ES-I3 (cell line): ENCODE measurements around the gene ATP2C2.
"Not testable (repeated sequence)": the region's sequence is repeated elsewhere in the genome, so short reads cannot be mapped to it uniquely, and the experiment has no call there.

Experiments used
- H3K36me3 ChIP-seq: 2 replicates; pipeline ENCODE4 v1.6.1; 2013; ENCODE audit warnings: mild to moderate bottlenecking, low read length, control low read depth, moderate library complexity; ENCODE audit not compliant: insufficient read depth
- H3K4me1 ChIP-seq: 2 replicates; pipeline ENCODE4 v1.6.1; 2013; ENCODE audit warnings: mild to moderate bottlenecking, control low read depth, low read length; ENCODE audit not compliant: insufficient read depth
- H3K9ac ChIP-seq: 2 replicates; pipeline ENCODE4 v1.6.1; 2013; ENCODE audit warnings: low read depth, mild to moderate bottlenecking, low read length, moderate library complexity
- H3K9me3 ChIP-seq: 2 replicates; pipeline ENCODE4 v1.6.1; 2013; ENCODE audit warnings: mild to moderate bottlenecking, low read length, moderate library complexity; ENCODE audit not compliant: control insufficient read depth, insufficient read depth

Gene ATP2C2

GRCh38 chr16:84382396-84382795, 14.1 kb downstream of the ATP2C2 start:
- H3K9me3 ChIP-seq = no peaks in the 10 kb centered on the region
- no peak overlapping the region for H3K9ac ChIP-seq
- peaks cover 8% of the 10 kb centered on the region; the same call in 1 of the 2 replicates for H3K4me1 ChIP-seq
- no peaks in the 10 kb centered on the region for H3K36me3 ChIP-seq

- H3K4me1 ChIP-seq = peaks cover 8% of the 10 kb centered on the region; the same call in 1 of the 2 replicates
These were observed 14.8 kb downstream of the ATP2C2 start for GRCh38 chr16:84383106-84383505.

GRCh38 chr16:84386047-84386446, 17.7 kb downstream of the ATP2C2 start:
- Histone ChIP-seq H3K9me3 (no peaks in the 10 kb centered on the region), H3K9ac (no peak overlapping the region), H3K36me3 (no peaks in the 10 kb centered on the region), H3K4me1 (no peaks in the 10 kb centered on the region)

More at GRCh38 chr16:84383106-84383505, 14.8 kb downstream of the ATP2C2 start:
- Histone ChIP-seq H3K36me3 (no peaks in the 10 kb centered on the region), H3K9me3 (no peaks in the 10 kb centered on the region), H3K9ac (no peak overlapping the region)

GRCh38 chr16:84387021-84387420, 18.7 kb downstream of the ATP2C2 start:
- Histone ChIP-seq H3K4me1 (no peaks in the 10 kb centered on the region), H3K36me3 (no peaks in the 10 kb centered on the region), H3K9me3 (no peaks in the 10 kb centered on the region), H3K9ac (no peak overlapping the region)

- H3K36me3 ChIP-seq = no peaks in the 10 kb centered on the region
- no peak overlapping the region for H3K9ac ChIP-seq
- no peaks in the 10 kb centered on the region for H3K9me3 ChIP-seq
- H3K4me1 ChIP-seq = no peaks in the 10 kb centered on the region
These were observed 21.9 kb downstream of the ATP2C2 start for GRCh38 chr16:84390131-84390785.

GRCh38 chr16:84391151-84392030, 23.1 kb downstream of the ATP2C2 start:
- Histone ChIP-seq H3K9ac (no peak overlapping the region), H3K9me3 (no peaks in the 10 kb centered on the region)

GRCh38 chr16:84392031-84392360, 23.7 kb downstream of the ATP2C2 start:
- Histone ChIP-seq H3K4me1 (peaks cover 6% of the 10 kb centered on the region; the same call in 1 of the 2 replicates), H3K9ac (no peak overlapping the region), H3K9me3 (no peaks in the 10 kb centered on the region), H3K36me3 (no peaks in the 10 kb centered on the region)

More at GRCh38 chr16:84391151-84392030, 23.1 kb downstream of the ATP2C2 start:
- H3K4me1 ChIP-seq = no peaks in the 10 kb centered on the region; the same call in 1 of the 2 replicates
- no peaks in the 10 kb centered on the region for H3K36me3 ChIP-seq

- not testable (repeated sequence) for H3K36me3 ChIP-seq, H3K9me3 ChIP-seq, H3K4me1 ChIP-seq, H3K9ac ChIP-seq
These were observed 27.7 kb downstream of the ATP2C2 start for GRCh38 chr16:84396082-84396481.

GRCh38 chr16:84396537-84397008, 28.2 kb downstream of the ATP2C2 start:
- Histone ChIP-seq H3K9ac (no peak overlapping the region; the same call in 1 of the 2 replicates), H3K36me3 (no peaks in the 10 kb centered on the region), H3K9me3 (no peaks in the 10 kb centered on the region), H3K4me1 (peaks cover 6% of the 10 kb centered on the region; the same call in 1 of the 2 replicates)

GRCh38 chr16:84397090-84397489, 28.8 kb downstream of the ATP2C2 start:
- H3K4me1 ChIP-seq = peaks cover 6% of the 10 kb centered on the region; the same call in 1 of the 2 replicates
- H3K36me3 ChIP-seq = no peaks in the 10 kb centered on the region
- H3K9me3 ChIP-seq = no peaks in the 10 kb centered on the region
- no peak overlapping the region for H3K9ac ChIP-seq

- no peaks in the 10 kb centered on the region for H3K9me3 ChIP-seq
- no peaks in the 10 kb centered on the region for H3K36me3 ChIP-seq
- peaks cover 6% of the 10 kb centered on the region; the same call in 1 of the 2 replicates for H3K4me1 ChIP-seq
- no peak overlapping the region for H3K9ac ChIP-seq
These were observed 30.4 kb downstream of the ATP2C2 start for GRCh38 chr16:84398701-84399100.

GRCh38 chr16:84399912-84400311, 31.6 kb downstream of the ATP2C2 start:
- not testable (repeated sequence) for H3K9ac ChIP-seq, H3K9me3 ChIP-seq, H3K36me3 ChIP-seq, H3K4me1 ChIP-seq

GRCh38 chr16:84403435-84403834, 35.1 kb downstream of the ATP2C2 start:
- H3K4me1 ChIP-seq, H3K36me3 ChIP-seq, H3K9me3 ChIP-seq, H3K9ac ChIP-seq: not testable (repeated sequence)

GRCh38 chr16:84404324-84404723, 36.0 kb downstream of the ATP2C2 start:
- no peaks in the 10 kb centered on the region for H3K9me3 ChIP-seq

More at GRCh38 chr16:84404324-84404723, 36.0 kb downstream of the ATP2C2 start:
- Histone ChIP-seq H3K4me1 (no peaks in the 10 kb centered on the region), H3K36me3 (no peaks in the 10 kb centered on the region), H3K9ac (no peak overlapping the region)
